Kidney epithelial cell (primary cell): ENCODE measurements around the gene C2orf81. TPM values are rescaled to one million over a fixed set of nuclear protein-coding genes. Genes with fewer than 3 reads are reported as not detected.

Experiments used
- DNase-seq: peaks from one replicate; pipeline ENCODE4 v3.0.0-alpha.2; 2010; ENCODE audit warnings: low read depth
- H3K27me3 ChIP-seq: 2 replicates; pipeline ENCODE4 v1.6.0; 2011; ENCODE audit warnings: low read length; ENCODE audit not compliant: control insufficient read depth, insufficient read depth
- H3K36me3 ChIP-seq: 2 replicates; pipeline ENCODE4 v1.5.1; 2011; ENCODE audit warnings: low read length; ENCODE audit not compliant: control insufficient read depth, insufficient read depth
- H3K4me3 ChIP-seq: 2 replicates; pipeline ENCODE4 v1.5.1; 2011; ENCODE audit warnings: low read depth, mild to moderate bottlenecking, control low read depth, low read length
- CTCF ChIP-seq: IDR thresholded peaks from 2 replicates; pipeline ENCODE4 v1.5.1; 2011; ENCODE audit warnings: mild to moderate bottlenecking, moderate library complexity, low read length, control low read depth, inconsistent platforms; ENCODE audit not compliant: insufficient read depth, poor library complexity, severe bottlenecking
- total RNA-seq: library from RNA; depleted of rRNA; stranded (reverse); fragments of >200 nt; gene quantifications from 2 replicates; pipeline ENCODE4 v1.2.3, GENCODE V29; 2015

Gene C2orf81
- total RNA-seq, 1 donor from 2014 or later, result 4.3 TPM

- Histone ChIP-seq H3K4me3 (no peak overlapping the region), H3K27me3 (no peaks in the 10 kb centered on the region), H3K36me3 (peaks cover 2% of the 10 kb centered on the region)
- TF ChIP-seq CTCF, result no peak
- no peak for DNase-seq
These were observed 9.1 kb upstream of the C2orf81 start for GRCh38 chr2:74430502-74430901.

GRCh38 chr2:74429487-74430451 lies 8.3 kb upstream of the C2orf81 start:
- Histone ChIP-seq H3K36me3 (peaks cover 2% of the 10 kb centered on the region), H3K27me3 (no peaks in the 10 kb centered on the region), H3K4me3 (no peak overlapping the region)
- DNase-seq, result no peak
- TF ChIP-seq CTCF, result no peak

- no peaks in the 10 kb centered on the region for H3K27me3 ChIP-seq
- peaks cover 2% of the 10 kb centered on the region for H3K36me3 ChIP-seq
- H3K4me3 ChIP-seq, result no peak overlapping the region
- DNase-seq, result no peak
- TF ChIP-seq CTCF, result no peak
These were observed 7.3 kb upstream of the C2orf81 start for GRCh38 chr2:74428675-74429074.

- no peak overlapping the region for H3K4me3 ChIP-seq
- no peak for DNase-seq
- peaks cover 2% of the 10 kb centered on the region for H3K36me3 ChIP-seq
- no peak for TF ChIP-seq CTCF
- no peaks in the 10 kb centered on the region for H3K27me3 ChIP-seq
These were observed 6.1 kb upstream of the C2orf81 start for GRCh38 chr2:74427551-74427950.

- no peak for TF ChIP-seq CTCF
- H3K27me3 ChIP-seq, result no peaks in the 10 kb centered on the region
- DNase-seq, result no peak
- no peak overlapping the region for H3K4me3 ChIP-seq
- peaks cover 2% of the 10 kb centered on the region for H3K36me3 ChIP-seq
These were observed 4.9 kb upstream of the C2orf81 start for GRCh38 chr2:74426181-74426758.
